ENCODE data around the gene PSG1.
"Not testable (repeated sequence)": the region's sequence is repeated elsewhere in the genome, so short reads cannot be mapped to it uniquely, and the experiment has no call there.

PSG1 gene

GRCh38 chr19:42879613-42880012, at the start of gene PSG1:
Gene PSG1 (minus strand): TSS chr19:42879713. CDS start chr19:42879581, 132 bp downstream.
- no peak for TF ChIP-seq CTCF (IDR thresholded peaks at IDR 0.05)
- Histone ChIP-seq H3K27me3 (no peaks in the 10 kb centered on the region), H3K4me1 (no peaks in the 10 kb centered on the region), H3K4me3 (no peak within 1 kb of the TSS), H3K27ac (no peak within 1 kb of the TSS), H3K9me3 (no peaks in the 10 kb centered on the region), H3K36me3 (no peaks in the 10 kb centered on the region)
- no peak for DNase-seq
- intact Hi-C loops (cut with DNase I; ENCODE audit: low total_unique reads): no loop called here

GRCh38 chr19:42928896-42929295, 49.4 kb upstream of the PSG1 start:
- peak in 1 of 2 donors; percentile 37 for DNase-seq
- intact Hi-C loops (cut with DNase I; ENCODE audit: low total_unique reads): no loop called here

GRCh38 chr19:42926781-42927180, 47.3 kb upstream of the PSG1 start:
- Histone ChIP-seq H3K27me3 (no peaks in the 10 kb centered on the region), H3K4me3 (no peak overlapping the region), H3K9me3 (no peaks in the 10 kb centered on the region), H3K36me3 (no peaks in the 10 kb centered on the region), H3K4me1 (no peaks in the 10 kb centered on the region), H3K27ac (no peak overlapping the region)
- peak in 1 of 2 donors; percentile 28 for DNase-seq
- TF ChIP-seq CTCF (IDR thresholded peaks at IDR 0.05): no peak
- intact Hi-C loops (cut with DNase I; ENCODE audit: low total_unique reads): no loop called here

More at GRCh38 chr19:42928896-42929295, 49.4 kb upstream of the PSG1 start:
- Histone ChIP-seq H3K4me3 (no peak overlapping the region), H3K27me3 (no peaks in the 10 kb centered on the region), H3K4me1 (no peaks in the 10 kb centered on the region), H3K9me3 (no peaks in the 10 kb centered on the region), H3K27ac (no peak overlapping the region), H3K36me3 (no peaks in the 10 kb centered on the region)
- no peak for TF ChIP-seq CTCF (IDR thresholded peaks at IDR 0.05)

- H3K4me3 ChIP-seq; H3K27me3 ChIP-seq; H3K9me3 ChIP-seq; H3K36me3 ChIP-seq; intact Hi-C loops (cut with DNase I; ENCODE audit: low total_unique reads); H3K27ac ChIP-seq; H3K4me1 ChIP-seq; DNase-seq: not testable (repeated sequence)
- peak in 1 of 2 experiments; percentile 10 for TF ChIP-seq CTCF (IDR thresholded peaks at IDR 0.05)
Observed at GRCh38 chr19:42923106-42923505, 43.6 kb upstream of the PSG1 start.

GRCh38 chr19:42920971-42921370, 41.5 kb upstream of the PSG1 start:
- H3K4me3 ChIP-seq; H3K9me3 ChIP-seq; H3K4me1 ChIP-seq; DNase-seq; H3K27me3 ChIP-seq; H3K36me3 ChIP-seq; intact Hi-C loops (cut with DNase I; ENCODE audit: low total_unique reads); H3K27ac ChIP-seq: not testable (repeated sequence)

- Histone ChIP-seq H3K4me3 (no peak overlapping the region), H3K4me1 (no peaks in the 10 kb centered on the region), H3K9me3 (no peaks in the 10 kb centered on the region), H3K27me3 (no peaks in the 10 kb centered on the region), H3K27ac (no peak overlapping the region), H3K36me3 (no peaks in the 10 kb centered on the region)
- intact Hi-C loops (cut with DNase I; ENCODE audit: low total_unique reads): no loop called here
- no peak for DNase-seq
- no peak for TF ChIP-seq CTCF (IDR thresholded peaks at IDR 0.05)
Observed at GRCh38 chr19:42919757-42920079, 40.2 kb upstream of the PSG1 start.

GRCh38 chr19:42919070-42919756, 39.7 kb upstream of the PSG1 start:
- H3K27me3 ChIP-seq; H3K36me3 ChIP-seq; H3K9me3 ChIP-seq; H3K4me3 ChIP-seq; H3K27ac ChIP-seq; intact Hi-C loops (cut with DNase I; ENCODE audit: low total_unique reads); H3K4me1 ChIP-seq: not testable (repeated sequence)
- peak in 1 of 2 donors; percentile 39 for DNase-seq

GRCh38 chr19:42918377-42919069, 39.0 kb upstream of the PSG1 start:
- intact Hi-C loops (cut with DNase I; ENCODE audit: low total_unique reads); H3K4me3 ChIP-seq: not testable (repeated sequence)
- DNase-seq: peak in 1 of 2 donors; percentile 60

GRCh38 chr19:42917634-42918033, 38.1 kb upstream of the PSG1 start, which contains the start of gene PSG6:
Gene PSG6 (minus strand): TSS chr19:42917894. CDS start chr19:42917792, 102 bp downstream.
- H3K9me3 ChIP-seq; intact Hi-C loops (cut with DNase I; ENCODE audit: low total_unique reads); H3K4me3 ChIP-seq; H3K36me3 ChIP-seq; H3K27ac ChIP-seq; H3K4me1 ChIP-seq; H3K27me3 ChIP-seq: not testable (repeated sequence)
- peak in 1 of 2 donors; percentile 23 for DNase-seq

More at GRCh38 chr19:42918377-42919069, 39.0 kb upstream of the PSG1 start:
- H3K36me3 ChIP-seq, H3K4me1 ChIP-seq, H3K27me3 ChIP-seq, H3K27ac ChIP-seq, H3K9me3 ChIP-seq: not testable (repeated sequence)
